Esophagus squamous epithelium (tissue), 4 donors: ENCODE measurements around the gene FOXP1.

Experiments
- POLR2A ChIP-seq, 4 donors: fragments of 450-650 bp; IDR thresholded peaks; one replicate each; pipeline ENCODE4 v1.6.1; 2017; ENCODE audit warnings: antibody characterized with exemption in 4 of 4, mild to moderate bottlenecking in 4 of 4, moderate library complexity in 3 of 4
- TF ChIP-seq, protein P1 (sequence below), 6 experiments: fragments of 450-650 bp in 4 of 6; fragments of 200-600 bp in 2 of 6; sonication (generic) in 2 of 6; IDR thresholded peaks; one replicate each; pipeline ENCODE4 v1.5.1; 2016 to 2019; ENCODE audit warnings: antibody characterized with exemption in 6 of 6, mild to moderate bottlenecking in 4 of 6, moderate library complexity in 4 of 6

DNA sequence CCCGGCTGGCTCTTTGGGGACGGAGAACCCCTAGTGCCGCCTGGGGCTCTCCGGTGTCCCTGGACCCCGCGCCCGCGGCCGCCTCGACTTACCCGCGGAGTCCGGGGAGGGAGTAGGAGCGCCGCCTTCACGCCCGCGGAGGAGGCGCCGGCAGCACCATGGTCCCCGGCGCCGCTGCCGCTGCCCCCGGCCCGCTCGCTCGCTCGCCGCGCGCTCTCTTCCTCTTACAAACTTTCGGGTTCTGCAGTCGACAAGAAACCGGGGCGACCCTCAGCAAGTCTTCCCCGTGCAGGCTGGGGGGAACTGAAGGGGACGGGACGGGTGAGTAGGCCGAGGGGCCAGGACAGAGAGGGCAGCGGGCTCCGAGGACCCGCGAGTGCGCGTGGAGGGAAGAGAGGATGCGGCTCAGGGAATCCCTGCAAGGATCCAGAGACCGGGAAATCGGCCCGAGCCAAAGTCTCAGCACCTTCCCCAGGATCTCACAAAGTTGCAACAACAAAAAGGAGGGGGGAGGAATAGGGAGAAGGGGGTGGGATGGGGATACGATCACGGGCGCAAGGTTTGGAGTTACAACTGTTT lies 2.0 kb downstream of the FOXP1 start:
- TF ChIP-seq, protein P1, sequence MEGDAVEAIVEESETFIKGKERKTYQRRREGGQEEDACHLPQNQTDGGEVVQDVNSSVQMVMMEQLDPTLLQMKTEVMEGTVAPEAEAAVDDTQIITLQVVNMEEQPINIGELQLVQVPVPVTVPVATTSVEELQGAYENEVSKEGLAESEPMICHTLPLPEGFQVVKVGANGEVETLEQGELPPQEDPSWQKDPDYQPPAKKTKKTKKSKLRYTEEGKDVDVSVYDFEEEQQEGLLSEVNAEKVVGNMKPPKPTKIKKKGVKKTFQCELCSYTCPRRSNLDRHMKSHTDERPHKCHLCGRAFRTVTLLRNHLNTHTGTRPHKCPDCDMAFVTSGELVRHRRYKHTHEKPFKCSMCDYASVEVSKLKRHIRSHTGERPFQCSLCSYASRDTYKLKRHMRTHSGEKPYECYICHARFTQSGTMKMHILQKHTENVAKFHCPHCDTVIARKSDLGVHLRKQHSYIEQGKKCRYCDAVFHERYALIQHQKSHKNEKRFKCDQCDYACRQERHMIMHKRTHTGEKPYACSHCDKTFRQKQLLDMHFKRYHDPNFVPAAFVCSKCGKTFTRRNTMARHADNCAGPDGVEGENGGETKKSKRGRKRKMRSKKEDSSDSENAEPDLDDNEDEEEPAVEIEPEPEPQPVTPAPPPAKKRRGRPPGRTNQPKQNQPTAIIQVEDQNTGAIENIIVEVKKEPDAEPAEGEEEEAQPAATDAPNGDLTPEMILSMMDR (IDR thresholded peaks at IDR 0.05): no peak
- TF ChIP-seq POLR2A (IDR thresholded peaks at IDR 0.05): no peak
